Activated CD8-positive, alpha-beta memory T cell treated with anti-CD3 and anti-CD28 coated beads for 36 hours (primary cell): ENCODE data around the gene DCDC2. TPM values are rescaled to one million over a fixed set of nuclear protein-coding genes. Genes with fewer than 3 reads are reported as not detected.
"Not testable (repeated sequence)": the region's sequence is repeated elsewhere in the genome, so short reads cannot be mapped to it uniquely, and the experiment has no call there.

Source experiments
- CTCF ChIA-PET: fragments of 350-600 bp; sonication (Branson Sonifier 250); formaldehyde crosslinking; loops from one replicate; lab custom pipeline; 2021; ENCODE audit warnings: antibody characterized with exemption; lab: Charles Lee
- POLR2A ChIA-PET: fragments of 350-600 bp; sonication (Branson Sonifier 250); formaldehyde crosslinking; loops from one replicate; lab custom pipeline; 2021; ENCODE audit warnings: antibody characterized with exemption; lab: Charles Lee
- total RNA-seq, 2 experiments: library from RNA; stranded (reverse); gene quantifications; one replicate each; pipeline ENCODE4 v1.2.3, GENCODE V29; 2021

Gene DCDC2
- total RNA-seq, 2 experiments from 2014 or later, result 0.27 TPM; not detected in 1

DNA sequence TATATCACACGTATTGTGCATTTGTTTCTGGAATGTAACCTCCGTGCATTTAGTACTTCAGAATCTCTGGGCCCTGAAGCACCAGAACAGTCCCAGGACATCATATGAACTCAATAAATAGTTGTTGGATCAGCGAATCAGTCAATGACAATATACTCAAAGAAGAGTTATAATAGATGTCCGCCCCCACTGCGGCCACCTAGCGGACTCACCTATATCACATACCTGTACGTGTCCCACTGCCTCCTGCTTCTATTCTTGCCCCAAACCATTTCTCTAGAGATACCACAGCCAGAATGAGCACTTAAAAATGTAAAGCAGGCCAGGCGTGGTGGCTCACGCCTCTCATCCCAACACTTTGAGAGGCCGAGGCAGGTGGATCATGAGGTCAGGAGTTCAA lies 73.9 kb downstream of the DCDC2 start:
- CTCF ChIA-PET, result interaction anchor here (1.3 kb wide), 1 partner anchor 119 kb away, joined by 5 read pairs; the partner anchor contains the start of gene MRS2
- POLR2A ChIA-PET, result no interaction called here

DNA sequence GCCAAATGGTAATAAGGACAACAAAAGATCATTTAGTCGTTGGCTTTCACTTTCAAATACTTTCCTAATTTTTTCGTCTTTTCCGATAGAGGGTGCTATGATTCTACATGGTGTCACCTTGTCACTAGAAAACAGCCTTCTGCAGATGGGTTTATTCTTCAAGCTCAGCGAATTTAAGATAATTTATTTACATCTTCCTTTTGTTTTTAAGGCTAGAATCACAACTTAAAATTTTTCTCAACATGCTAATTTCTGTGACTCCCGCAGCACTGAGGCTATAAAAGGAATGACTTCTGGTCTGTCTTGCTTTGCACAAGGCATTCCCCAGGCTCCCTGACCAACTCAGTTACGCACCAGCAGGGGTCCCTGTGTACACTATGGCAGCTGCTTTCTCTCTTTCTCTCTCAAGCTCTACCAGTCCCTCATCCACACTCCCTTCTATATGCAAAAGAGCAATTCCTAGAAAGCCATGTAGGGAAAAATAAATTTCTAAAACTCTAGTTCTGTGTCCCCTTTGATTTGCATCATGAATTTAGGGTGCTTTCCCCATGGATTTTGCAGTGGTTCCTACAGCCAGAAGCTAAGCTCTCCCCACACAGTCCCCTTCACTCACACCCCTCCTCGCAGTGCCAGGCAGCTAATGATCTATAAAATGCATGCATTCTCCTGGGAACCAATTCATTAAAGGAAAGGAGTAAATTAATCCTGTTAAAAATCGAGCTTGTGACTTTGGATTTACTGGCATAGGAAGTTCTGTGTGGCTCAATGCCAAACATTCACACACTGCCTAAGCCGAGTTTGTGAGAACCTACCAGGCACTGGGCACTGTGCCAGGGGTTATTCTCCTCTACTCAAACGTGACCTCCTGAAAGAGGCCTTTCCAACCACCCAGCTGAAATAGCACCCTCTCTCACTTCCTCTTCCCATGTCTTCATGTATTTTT lies 74.5 kb downstream of the DCDC2 start:
- ChIA-PET CTCF (interaction anchor here (0.6 to 1.3 kb wide), 4 partner anchors 91 to 139 kb away, joined by 3 to 5 read pairs (median 3); partner anchors contain the start of gene MRS2), POLR2A (no interaction called here)

GRCh38 chr6:24274441-24275083 lies 83.3 kb downstream of the DCDC2 start:
- CTCF ChIA-PET, result interaction anchor here (0.8 to 1.5 kb wide), 3 partner anchors 17 to 306 kb away, joined by 4 to 5 read pairs (median 4); no protein-coding TSS in a partner anchor
- POLR2A ChIA-PET, result interaction anchor here (0.5 kb wide), 1 partner anchor 57 kb away, joined by 3 read pairs; no protein-coding TSS in a partner anchor

- CTCF ChIA-PET, result interaction anchor here (1.5 kb wide), 1 partner anchor 16 kb away, joined by 4 read pairs; no protein-coding TSS in a partner anchor
- POLR2A ChIA-PET, result no interaction called here
These were observed 84.6 kb downstream of the DCDC2 start for GRCh38 chr6:24273096-24273870.

DNA sequence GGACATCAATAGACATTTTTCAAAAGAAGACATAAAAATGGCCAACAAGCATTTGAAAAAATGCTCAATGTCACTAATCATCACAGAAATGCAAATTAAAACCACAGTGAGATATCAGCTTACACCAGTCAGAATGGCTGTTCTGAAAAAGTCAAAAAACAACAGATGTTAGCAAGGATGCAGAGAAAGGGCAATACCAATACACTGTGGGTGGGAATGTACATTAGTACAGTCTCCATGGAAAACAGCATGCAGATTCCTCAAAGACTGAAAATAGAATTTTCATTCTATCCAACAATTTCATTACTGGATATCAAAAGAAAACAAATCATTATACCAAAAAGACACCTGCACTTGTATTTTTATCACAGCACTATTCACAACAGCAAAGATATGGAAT lies 85.3 kb downstream of the DCDC2 start:
- CTCF ChIA-PET, result no interaction called here
- POLR2A ChIA-PET, result no interaction called here

- ChIA-PET POLR2A (no interaction called here), CTCF (no interaction called here)
These were observed 85.7 kb downstream of the DCDC2 start for GRCh38 chr6:24272148-24272547.

GRCh38 chr6:24270011-24270410 lies 87.8 kb downstream of the DCDC2 start:
- POLR2A ChIA-PET, result no interaction called here
- CTCF ChIA-PET, result no interaction called here

DNA sequence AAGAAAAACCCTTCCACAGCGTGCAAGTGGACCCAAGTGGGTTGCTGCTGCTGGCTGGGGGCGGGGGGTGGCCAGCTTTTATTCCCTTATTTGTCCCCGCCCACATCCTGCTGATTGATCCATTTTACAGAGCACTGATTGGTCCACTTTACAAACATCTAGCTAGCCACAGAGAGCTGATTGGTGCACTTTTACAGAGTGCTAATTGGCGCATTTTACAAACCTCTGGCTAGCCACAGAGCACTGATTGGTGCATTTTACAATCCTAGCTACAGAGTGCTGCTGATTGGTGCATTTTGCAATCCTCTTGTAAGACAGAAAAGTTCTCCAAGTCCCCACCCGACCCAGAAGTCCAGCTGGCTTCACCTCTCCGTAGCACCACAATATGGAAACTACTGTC lies 99.6 kb downstream of the DCDC2 start:
- CTCF ChIA-PET, result interaction anchor here (1.3 kb wide), 1 partner anchor 16 kb away, joined by 4 read pairs; no protein-coding TSS in a partner anchor
- POLR2A ChIA-PET, result not testable (repeated sequence)

GRCh38 chr6:24257282-24257681 lies 100.6 kb downstream of the DCDC2 start:
- CTCF ChIA-PET, result interaction anchor here (1.3 kb wide), 1 partner anchor 17 kb away, joined by 4 read pairs; no protein-coding TSS in a partner anchor
- POLR2A ChIA-PET, result no interaction called here

- CTCF ChIA-PET, result no interaction called here
- POLR2A ChIA-PET, result no interaction called here
These were observed 102.2 kb downstream of the DCDC2 start for GRCh38 chr6:24255676-24256075.

DNA sequence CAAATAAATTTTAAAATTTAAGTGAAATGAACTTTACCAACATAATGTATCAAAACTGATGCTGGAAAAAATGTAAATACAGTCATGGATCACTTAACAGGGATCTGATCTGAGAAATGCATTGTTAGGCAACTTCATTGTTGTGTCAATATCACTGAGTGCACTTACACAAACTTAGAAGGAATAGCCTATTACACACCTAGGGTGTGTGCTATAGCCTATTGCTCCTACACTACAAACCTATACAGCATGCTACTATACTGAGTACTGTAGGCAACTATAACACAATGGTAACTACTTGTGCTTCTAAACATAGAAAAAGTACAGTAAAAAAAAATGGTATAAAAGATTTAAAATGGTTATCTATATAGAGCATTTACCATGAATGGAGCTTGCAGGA lies 104.5 kb downstream of the DCDC2 start:
- ChIA-PET POLR2A (no interaction called here), CTCF (interaction anchor here (0.6 kb wide), 1 partner anchor 54 kb away, joined by 3 read pairs; no protein-coding TSS in a partner anchor)

DNA sequence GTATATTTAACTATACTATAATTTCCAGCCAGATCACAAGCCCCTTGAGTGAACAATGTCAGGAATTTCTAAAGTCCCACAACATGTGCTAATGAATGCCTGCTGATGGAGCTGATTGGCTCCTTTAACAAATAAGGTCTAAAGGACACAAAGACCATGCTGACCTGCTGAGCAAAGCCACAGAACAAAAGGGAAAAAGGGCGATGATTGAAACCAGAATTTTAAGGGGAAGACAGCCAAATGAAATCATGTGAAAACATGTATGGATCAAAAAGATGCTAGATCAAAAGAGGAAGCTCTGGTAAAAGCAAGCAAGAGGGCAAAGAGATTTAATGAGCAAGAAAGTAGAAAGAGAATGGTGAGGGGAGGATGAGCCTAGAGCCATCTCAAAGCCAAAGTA lies 105.6 kb downstream of the DCDC2 start:
- ChIA-PET CTCF (no interaction called here), POLR2A (no interaction called here)

- ChIA-PET POLR2A (no interaction called here), CTCF (no interaction called here)
These were observed 106.5 kb downstream of the DCDC2 start for GRCh38 chr6:24251339-24251738.

DNA sequence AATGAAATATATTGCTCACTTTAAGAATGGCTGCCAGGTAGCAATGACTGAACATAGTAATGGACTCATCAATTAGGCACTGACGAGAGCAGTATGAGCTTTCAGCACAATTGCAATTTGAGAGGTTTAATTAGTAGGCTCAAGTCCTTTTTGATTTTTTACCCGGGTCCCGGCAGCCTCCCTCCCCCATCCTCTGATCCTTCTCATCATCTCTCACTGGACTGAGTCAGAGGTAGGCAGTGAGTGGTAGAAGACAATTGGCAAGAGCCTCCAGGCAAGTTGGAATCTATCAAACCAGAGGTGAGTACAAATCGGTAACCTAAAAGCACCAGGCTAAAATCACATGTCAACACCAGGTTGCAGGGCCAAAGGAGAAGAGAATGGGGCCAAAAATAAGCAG lies 107.9 kb downstream of the DCDC2 start:
- CTCF ChIA-PET, result no interaction called here
- POLR2A ChIA-PET, result interaction anchor here (0.6 kb wide), 1 partner anchor 685 kb away, joined by 5 read pairs; no protein-coding TSS in a partner anchor

- ChIA-PET POLR2A (no interaction called here), CTCF (no interaction called here)
These were observed 112.6 kb downstream of the DCDC2 start for GRCh38 chr6:24245275-24245674.

GRCh38 chr6:24242924-24243323 lies 114.9 kb downstream of the DCDC2 start:
- ChIA-PET POLR2A (no interaction called here), CTCF (no interaction called here)

DNA sequence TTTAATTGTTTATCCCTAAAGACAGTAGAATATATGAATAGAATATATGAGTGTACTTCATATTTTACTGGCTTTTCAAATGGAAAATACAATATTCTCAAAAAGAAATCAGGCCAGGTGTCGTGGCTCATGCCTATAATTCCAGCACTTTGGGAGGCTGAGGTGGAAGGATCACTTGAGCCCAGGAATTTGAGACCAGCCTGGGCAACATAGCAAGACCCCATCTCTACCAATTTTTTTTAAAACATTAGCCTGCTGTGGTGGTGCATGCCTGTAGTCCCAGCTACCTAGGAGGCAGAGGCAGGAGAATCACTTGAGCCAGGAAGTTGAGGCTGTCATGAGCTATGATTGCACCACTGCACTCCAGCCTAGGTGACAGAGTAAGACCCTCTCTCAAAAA lies 116.1 kb downstream of the DCDC2 start:
- CTCF ChIA-PET, POLR2A ChIA-PET: not testable (repeated sequence)

DNA sequence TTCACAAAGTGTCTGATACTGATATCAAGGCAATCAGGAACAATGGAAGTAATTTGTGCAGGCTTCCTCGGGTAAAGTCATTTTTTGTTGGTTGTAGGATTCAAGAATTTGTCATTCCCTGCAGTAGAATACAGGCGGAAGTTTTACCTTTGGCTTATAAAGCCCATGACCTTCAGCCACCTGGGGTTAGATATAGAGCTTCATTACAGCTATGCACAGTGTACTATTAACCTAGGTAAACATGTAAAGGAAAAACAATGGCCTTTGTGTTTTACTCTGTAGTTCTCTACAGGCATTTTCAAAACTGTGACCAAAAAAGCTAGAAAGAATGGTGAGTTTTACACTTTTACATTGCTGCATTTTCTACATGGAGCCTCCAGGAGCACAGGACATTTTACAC lies 116.9 kb downstream of the DCDC2 start:
- ChIA-PET CTCF (no interaction called here), POLR2A (no interaction called here)

DNA sequence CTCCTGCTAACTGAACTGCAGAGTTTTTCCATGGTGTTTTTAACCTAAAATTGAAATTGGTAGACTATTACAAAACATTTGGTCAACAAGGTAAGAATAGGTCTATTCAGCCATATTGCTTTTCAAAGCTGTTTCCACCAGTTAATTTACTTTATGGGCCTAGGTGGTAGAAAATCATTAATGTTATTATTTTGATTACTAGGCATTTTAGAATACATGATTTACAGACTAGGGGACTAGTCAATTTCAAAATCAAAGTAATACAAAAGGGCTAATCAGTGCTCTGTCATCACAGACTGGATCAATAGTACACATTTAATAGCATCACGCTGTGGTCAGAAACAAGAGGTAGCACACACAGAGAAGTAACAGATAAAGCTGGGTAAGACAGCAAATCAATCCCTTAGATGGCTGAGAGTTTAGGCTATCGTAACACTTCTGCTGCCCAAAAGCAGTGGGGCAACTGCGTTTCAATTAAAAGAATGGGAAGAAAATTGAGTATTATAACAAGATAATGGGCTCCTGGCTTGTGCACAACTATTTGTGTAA lies 117.4 kb downstream of the DCDC2 start:
- ChIA-PET CTCF (no interaction called here), POLR2A (no interaction called here)
